Kidney (tissue), 14 donors: ENCODE results near the gene TLK2. TPM values are rescaled to one million over a fixed set of nuclear protein-coding genes. Genes with fewer than 3 reads are reported as not detected.

Source experiments
- DNase-seq, 5 donors: peaks; one replicate each; pipeline ENCODE4 v3.0.0-alpha.2; 2013 to 2020
- FAIRE-seq: peaks from 2 replicates; lab custom pipeline; 2012; peaks lifted over from hg19 to GRCh38; lab: Jason Lieb, UNC
- H3K27ac ChIP-seq, 2 donors: one replicate each; pipeline ENCODE4 v1.7.0; 2013; ENCODE audit warnings: low read depth in 2 of 2, low read length in 2 of 2, inconsistent platforms in 1 of 2
- H3K27me3 ChIP-seq: one replicate; pipeline ENCODE4 v1.7.1; 2013; ENCODE audit warnings: low read length, inconsistent platforms; ENCODE audit not compliant: control insufficient read depth, insufficient read depth
- H3K36me3 ChIP-seq, 3 donors: one replicate each; pipeline versions ENCODE4 v1.7.0 to v1.7.1; 2013; ENCODE audit warnings: low read length in 3 of 3, control low read depth in 1 of 3, inconsistent platforms in 1 of 3; ENCODE audit not compliant: insufficient read depth in 3 of 3, control insufficient read depth in 2 of 3
- H3K4me1 ChIP-seq, 3 donors: one replicate each; pipeline versions ENCODE4 v1.7.0 to v1.7.1; 2013; ENCODE audit warnings: low read length in 3 of 3, inconsistent platforms in 1 of 3, low read depth in 1 of 3; ENCODE audit not compliant: control insufficient read depth in 2 of 3, insufficient read depth in 2 of 3
- H3K4me3 ChIP-seq, 3 donors: one replicate each; pipeline versions ENCODE4 v1.7.0 to v1.8.1; 2013; ENCODE audit warnings: low read length in 3 of 3, control low read depth in 1 of 3, inconsistent platforms in 1 of 3
- H3K9ac ChIP-seq, 3 donors: one replicate each; pipeline versions ENCODE4 v1.7.0 to v1.7.1; 2013; ENCODE audit warnings: low read length in 3 of 3, control low read depth in 1 of 3, inconsistent platforms in 1 of 3
- H3K9me3 ChIP-seq, 3 donors: one replicate each; pipeline versions ENCODE4 v1.7.0 to v1.7.1; 2013; ENCODE audit warnings: low read length in 3 of 3, control low read depth in 1 of 3, inconsistent platforms in 1 of 3; ENCODE audit not compliant: control insufficient read depth in 2 of 3, insufficient read depth in 1 of 3
- CTCF ChIP-seq: IDR thresholded peaks from 3 replicates; pipeline ENCODE4 v1.5.1; 2012; ENCODE audit warnings: mild to moderate bottlenecking, moderate library complexity, borderline replicate concordance; ENCODE audit not compliant: insufficient read depth; ENCODE audit errors: extremely low read depth
- intact Hi-C: fragments of 100-400 bp; cut with DNase I; formaldehyde crosslinking; loops from one replicate; pipeline ENCODE4 v1.11.1; 2022
- polyA plus RNA-seq: library from polyadenylated mRNA; stranded (reverse); fragments of 350-450 nt; fragmentation: Illumina TruSeq; extraction: RNeasy Lipid Tissue Mini Kit (QIAGEN cat#74804); gene quantifications from one replicate; pipeline ENCODE4 v1.2.3, GENCODE V29; 2014; ENCODE audit warnings: low read depth, low replicate concordance; ENCODE audit not compliant: insufficient read depth
- total RNA-seq: library from RNA; stranded (reverse); fragmentation: NEBNext Ultra II Directional; extraction: Animal tissue kit (Norgen Biotek cat#: 25700); gene quantifications from one replicate; pipeline ENCODE4 v1.2.1, GENCODE V29; 2021
- donor health status: control.
- donor health status: control.
- donor health status: control.
- donor health status: control.
- donor health status: control.
- donor health status: DM: yes; HTN: yes; CAD: no.
- donor health status: Normal renal cell carcinoma (clear cell type).

The TLK2 gene
- total and polyA plus RNA-seq, 2 donors from 2014 or later: 15.6 to 43.0 TPM

DNA sequence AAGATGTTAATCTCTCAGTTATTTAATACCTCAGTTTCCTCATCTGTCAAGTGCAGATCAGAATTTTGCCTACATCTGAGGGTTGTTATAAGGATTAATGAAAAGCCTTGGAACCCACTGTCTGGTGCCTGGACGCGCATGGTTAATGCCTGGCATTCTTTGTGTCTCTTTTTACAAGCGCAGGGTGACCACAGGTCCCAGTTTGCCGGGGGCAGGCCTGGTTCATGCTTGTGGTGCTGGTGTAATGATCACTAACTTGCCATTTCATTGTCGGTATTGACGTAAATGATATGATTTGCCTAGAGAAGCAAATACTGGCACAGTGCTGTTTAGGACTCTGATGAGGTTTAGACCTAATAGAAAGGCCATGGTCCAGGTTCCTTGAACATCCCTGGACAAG is 172.0 kb downstream of the TLK2 start:
- FAIRE-seq (no peak), DNase-seq (no peak)
- H3K9me3 ChIP-seq: no peaks in the 10 kb centered on the region

DNA sequence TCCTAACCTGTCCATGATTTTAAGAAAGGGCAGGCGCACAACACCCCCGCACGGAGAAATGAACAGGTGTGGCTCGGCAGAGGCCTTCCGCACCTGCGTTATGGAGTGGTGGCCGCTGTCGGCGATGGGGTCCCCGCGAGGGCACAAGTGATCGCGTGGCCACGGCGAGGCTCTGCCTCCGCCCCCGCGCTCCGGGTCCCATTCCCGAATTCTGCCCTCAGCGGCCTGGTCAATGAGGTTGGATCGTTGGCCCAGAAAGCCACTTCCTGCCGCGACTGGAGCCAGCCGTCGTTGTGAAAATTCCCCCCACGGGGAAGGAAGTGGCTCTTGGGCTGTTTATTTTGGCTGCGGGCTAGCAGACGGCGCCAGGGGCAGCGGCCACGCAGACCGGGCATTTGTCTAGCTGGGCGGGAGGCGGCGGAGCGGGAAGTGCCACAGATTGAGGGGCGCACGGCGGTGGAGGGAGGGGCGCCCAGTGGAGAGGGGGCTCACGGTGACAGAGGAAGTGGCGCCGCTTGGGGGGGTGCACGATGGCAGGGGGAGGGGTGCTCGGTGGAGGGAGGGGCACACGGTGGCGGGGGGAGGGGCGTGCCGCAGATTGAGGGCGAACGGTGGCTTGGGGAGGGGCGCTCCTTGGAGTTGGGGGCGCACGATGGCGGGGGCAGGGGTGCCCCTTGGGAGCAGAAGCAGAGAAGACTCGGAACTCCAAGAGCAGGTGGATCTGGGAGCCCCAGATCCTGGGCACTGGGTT is 173.8 kb downstream of the TLK2 start:
- H3K9ac ChIP-seq: no peak overlapping the region
- no peaks in the 10 kb centered on the region for H3K27me3 ChIP-seq
- no peaks in the 10 kb centered on the region for H3K9me3 ChIP-seq
- no peak for TF ChIP-seq CTCF
- peaks cover 0 to 8% (median 3%) of the 10 kb centered on the region in 3 donors for H3K4me1 ChIP-seq
- H3K36me3 ChIP-seq: no peaks in the 10 kb centered on the region
- H3K4me3 ChIP-seq: peak overlapping the region; percentile 19 to 52 (median 26)
- peak overlapping the region; percentile 63 to 65 for H3K27ac ChIP-seq
- FAIRE-seq (no peak), DNase-seq (peak; percentile 70 to 93 (median 82))
- intact Hi-C loops: no loop called here

More for the DNA sequence above, 172.0 kb downstream of the TLK2 start:
- no peak overlapping the region for H3K4me3 ChIP-seq
- H3K9ac ChIP-seq: no peak overlapping the region
- TF ChIP-seq CTCF: no peak
- no peaks in the 10 kb centered on the region for H3K27me3 ChIP-seq
- no peaks in the 10 kb centered on the region for H3K36me3 ChIP-seq
- H3K4me1 ChIP-seq: peaks cover 0 to 8% (median 3%) of the 10 kb centered on the region in 3 donors
- intact Hi-C loops: no loop called here
- no peak overlapping the region for H3K27ac ChIP-seq

DNA sequence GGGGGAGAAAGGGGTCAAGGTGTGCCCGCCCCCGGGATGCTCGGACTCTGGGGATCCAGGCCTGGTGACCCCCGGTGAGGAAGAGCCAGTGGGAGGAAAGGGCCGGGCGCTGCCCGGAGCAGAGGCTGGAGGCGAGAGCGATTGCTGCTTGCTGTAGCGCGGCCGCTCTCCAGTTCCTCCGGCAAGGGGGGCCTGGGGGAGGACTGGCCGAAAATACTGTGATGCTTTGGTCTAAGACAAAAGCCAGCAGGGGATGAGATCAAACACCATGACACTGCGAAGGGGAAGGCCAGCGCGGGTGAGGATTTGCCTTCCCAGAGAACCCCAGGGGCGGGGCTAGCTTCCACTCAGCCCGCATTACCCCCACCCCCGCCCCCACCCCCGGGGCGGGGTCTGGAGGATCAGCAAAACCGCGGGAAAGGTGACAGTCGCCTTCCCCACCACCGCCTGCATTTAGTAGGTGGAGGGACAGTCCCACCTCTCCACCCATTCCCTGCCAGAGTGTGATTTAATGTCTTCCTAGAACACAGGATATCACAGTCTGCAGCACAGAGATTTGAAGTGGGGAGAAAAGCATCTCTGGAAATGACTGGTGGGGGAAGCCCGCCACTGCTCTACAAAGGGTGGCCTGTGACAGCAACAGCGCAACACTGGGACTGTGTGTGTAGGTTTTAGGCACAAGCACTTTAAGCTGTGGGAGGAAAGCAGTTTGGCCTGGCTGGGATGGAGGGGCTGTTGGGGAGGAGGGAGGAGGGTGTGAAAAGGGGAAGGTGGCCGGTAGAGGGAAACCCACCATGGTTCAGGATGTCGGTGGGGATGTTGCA is 174.6 kb downstream of the TLK2 start:
- Histone ChIP-seq H3K27ac (no peak overlapping the region), H3K36me3 (no peaks in the 10 kb centered on the region), H3K4me1 (peaks cover 0 to 8% (median 3%) of the 10 kb centered on the region in 3 donors), H3K9me3 (no peaks in the 10 kb centered on the region), H3K4me3 (peak overlapping the region in 2 of 3 donors; percentile 26 to 52), H3K9ac (no peak overlapping the region), H3K27me3 (no peaks in the 10 kb centered on the region)
- DNase-seq (peak; percentile 89 to 93 (median 91)), FAIRE-seq (no peak)
- no peak for TF ChIP-seq CTCF
- intact Hi-C loops: no loop called here
